ENCODE data around the gene COLEC11. TPM values are rescaled to one million over a fixed set of nuclear protein-coding genes. Genes with fewer than 3 reads are reported as not detected.
"Not testable (repeated sequence)": the region's sequence is repeated elsewhere in the genome, so short reads cannot be mapped to it uniquely, and the experiment has no call there.

Gene COLEC11
- total and polyA plus RNA-seq, 2 donors = 5.2 to 9.2 TPM

DNA sequence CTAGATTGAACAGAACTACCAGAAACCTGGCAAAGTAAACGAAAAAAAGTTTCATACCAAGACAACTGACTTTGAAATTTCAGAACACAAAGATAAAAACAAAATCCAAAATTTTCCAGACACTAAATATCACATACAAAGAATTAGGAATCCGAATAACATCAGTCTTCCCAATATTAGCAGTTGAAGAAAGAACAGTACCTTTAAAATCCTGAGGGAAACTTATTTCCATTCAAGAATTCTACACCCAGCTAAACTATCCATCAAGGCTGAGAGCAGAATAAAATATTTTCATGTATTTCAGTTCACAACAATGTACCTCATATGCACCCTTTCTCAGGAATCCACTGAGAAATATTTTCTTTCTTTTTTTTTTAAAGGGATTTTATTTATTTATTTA lies 19.8 kb downstream of the COLEC11 start:
- H3K27ac ChIP-seq (ENCODE audit: low read depth in 1 of 2, low read length in 1 of 2); H3K36me3 ChIP-seq (ENCODE audit: control insufficient read depth in 2 of 2, insufficient read depth in 2 of 2, low read length in 1 of 2); H3K4me1 ChIP-seq (ENCODE audit: control insufficient read depth in 2 of 2, insufficient read depth in 2 of 2, low read length in 2 of 2); DNase-seq (ENCODE audit: low read depth in 6 of 9, low spot score in 9 of 9); H3K9me3 ChIP-seq (ENCODE audit: control insufficient read depth in 2 of 2, insufficient read depth in 1 of 2, low read length in 1 of 2); H3K27me3 ChIP-seq (ENCODE audit: control insufficient read depth in 2 of 2, insufficient read depth in 1 of 2, low read length in 1 of 2); H3K4me3 ChIP-seq (ENCODE audit: low read length in 2 of 2): not testable (repeated sequence)
- 90% methylated on average over 2 of the region's 2 CpGs for WGBS

DNA sequence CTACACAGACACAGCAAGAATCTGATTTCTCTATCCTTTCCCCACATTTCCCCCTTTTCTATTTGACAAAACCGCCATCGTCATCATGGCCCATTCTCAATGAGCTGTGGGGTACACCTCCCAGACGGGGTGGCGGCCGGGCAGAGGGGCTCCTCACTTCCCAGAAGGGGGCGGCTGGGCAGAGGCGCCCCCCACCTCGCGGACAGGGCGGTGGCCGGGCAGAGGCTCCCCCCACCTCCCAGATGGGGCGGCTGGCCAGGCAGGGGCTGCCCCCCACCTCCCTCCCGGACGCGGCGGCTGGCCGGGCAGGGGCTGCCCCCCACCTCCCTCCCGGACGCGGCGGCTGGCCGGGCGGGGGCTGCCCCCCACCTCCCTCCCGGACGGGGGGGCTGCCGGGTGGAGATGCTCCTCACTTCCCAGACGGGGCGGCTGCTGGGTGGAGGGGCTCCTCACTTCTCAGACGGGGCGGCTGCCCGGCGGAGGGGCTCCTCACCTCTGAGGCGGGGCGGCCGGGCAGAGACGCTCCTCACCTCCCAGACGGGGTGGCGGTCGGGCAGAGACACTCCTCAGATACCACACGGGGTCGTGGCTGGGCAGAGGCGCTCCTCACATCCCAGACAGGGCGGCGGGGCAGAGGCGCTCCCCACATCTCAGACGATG lies 20.8 kb downstream of the COLEC11 start:
- not testable (repeated sequence) for H3K4me3 ChIP-seq (ENCODE audit: low read length in 2 of 2); DNase-seq (ENCODE audit: low read depth in 6 of 9, low spot score in 9 of 9); H3K27ac ChIP-seq (ENCODE audit: low read depth in 1 of 2, low read length in 1 of 2); H3K27me3 ChIP-seq (ENCODE audit: control insufficient read depth in 2 of 2, insufficient read depth in 1 of 2, low read length in 1 of 2); H3K9me3 ChIP-seq (ENCODE audit: control insufficient read depth in 2 of 2, insufficient read depth in 1 of 2, low read length in 1 of 2); H3K36me3 ChIP-seq (ENCODE audit: control insufficient read depth in 2 of 2, insufficient read depth in 2 of 2, low read length in 1 of 2); H3K4me1 ChIP-seq (ENCODE audit: control insufficient read depth in 2 of 2, insufficient read depth in 2 of 2, low read length in 2 of 2)
- 96% methylated on average over 45 of the region's 46 CpGs for WGBS

DNA sequence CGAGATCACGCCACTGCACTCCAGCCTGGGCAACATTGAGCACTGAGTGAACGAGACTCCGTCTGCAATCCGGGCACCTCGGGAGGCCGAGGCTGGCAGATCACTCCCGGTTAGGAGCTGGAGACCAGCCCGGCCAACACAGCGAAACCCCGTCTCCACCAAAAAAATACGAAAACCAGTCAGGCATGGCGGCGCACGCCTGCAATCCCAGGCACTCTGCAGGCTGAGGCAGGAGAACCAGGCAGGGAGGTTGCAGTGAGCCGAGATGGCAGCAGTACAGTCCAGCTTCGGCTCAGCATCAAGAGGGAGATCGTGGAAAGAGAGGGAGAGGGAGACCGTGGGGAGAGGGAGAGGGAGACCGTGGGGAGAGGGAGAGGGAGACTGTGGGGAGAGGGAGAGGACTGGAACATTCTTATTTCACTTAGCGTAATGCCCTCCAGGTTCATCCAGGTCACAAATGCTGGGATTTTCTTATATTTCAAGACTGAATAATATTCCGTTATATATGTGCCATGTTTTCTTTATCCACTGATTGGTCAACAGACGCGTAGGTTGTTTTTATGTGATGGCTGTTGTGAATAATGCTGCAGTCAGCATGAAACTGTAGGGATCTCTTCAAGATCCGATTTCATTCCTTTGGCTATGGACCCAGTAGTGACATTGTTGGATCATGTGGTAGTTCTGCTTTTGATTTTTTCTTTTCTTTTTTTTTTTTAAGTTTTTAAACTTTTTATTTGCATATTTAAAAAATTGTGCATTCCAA lies 21.7 kb downstream of the COLEC11 start:
- DNase-seq (ENCODE audit: low read depth in 6 of 9, low spot score in 9 of 9); H3K4me3 ChIP-seq (ENCODE audit: low read length in 2 of 2); H3K27ac ChIP-seq (ENCODE audit: low read depth in 1 of 2, low read length in 1 of 2); H3K9me3 ChIP-seq (ENCODE audit: control insufficient read depth in 2 of 2, insufficient read depth in 1 of 2, low read length in 1 of 2); H3K27me3 ChIP-seq (ENCODE audit: control insufficient read depth in 2 of 2, insufficient read depth in 1 of 2, low read length in 1 of 2); H3K36me3 ChIP-seq (ENCODE audit: control insufficient read depth in 2 of 2, insufficient read depth in 2 of 2, low read length in 1 of 2); H3K4me1 ChIP-seq (ENCODE audit: control insufficient read depth in 2 of 2, insufficient read depth in 2 of 2, low read length in 2 of 2): not testable (repeated sequence)
- WGBS = 94% methylated on average over 25 of the region's 25 CpGs

DNA sequence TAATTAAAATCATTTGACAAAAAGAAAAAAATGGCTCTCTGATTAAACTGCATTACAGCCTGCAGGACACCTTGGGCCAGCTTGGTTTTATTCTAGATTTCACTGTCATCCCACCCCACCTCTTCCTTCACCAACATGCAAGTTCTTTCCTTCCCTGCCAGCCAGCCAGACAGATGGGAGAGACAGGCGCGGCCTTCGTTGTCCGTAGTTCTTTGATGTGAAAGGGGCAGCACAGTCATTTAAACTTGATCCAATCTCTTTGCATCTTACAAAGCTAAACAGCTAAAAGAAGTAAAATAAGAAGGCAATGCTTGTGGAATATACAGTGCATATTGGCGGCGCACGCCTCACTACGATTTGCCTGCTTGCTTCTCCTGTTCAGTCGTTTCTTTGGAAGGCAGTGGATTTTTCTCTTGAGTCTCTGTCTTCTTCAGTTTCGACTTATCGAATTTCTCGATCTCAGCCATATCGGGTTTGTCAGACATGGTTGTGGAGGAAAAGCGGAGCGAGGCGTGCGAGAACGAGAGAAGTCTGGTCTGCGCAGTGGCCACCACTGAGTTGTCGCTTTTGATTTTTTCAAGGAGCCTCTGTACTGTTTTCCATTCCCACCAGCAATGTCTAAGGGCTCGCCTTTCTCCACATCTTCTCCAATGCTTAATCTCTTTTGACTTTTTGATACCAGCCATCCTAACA lies 22.4 kb downstream of the COLEC11 start:
- Histone ChIP-seq H3K36me3 (ENCODE audit: control insufficient read depth in 2 of 2, insufficient read depth in 2 of 2, low read length in 1 of 2) (no peaks in the 10 kb centered on the region), H3K4me1 (ENCODE audit: control insufficient read depth in 2 of 2, insufficient read depth in 2 of 2, low read length in 2 of 2) (no peaks in the 10 kb centered on the region), H3K9me3 (ENCODE audit: control insufficient read depth in 2 of 2, insufficient read depth in 1 of 2, low read length in 1 of 2) (peaks cover 0 to 6% of the 10 kb centered on the region in 2 donors), H3K27me3 (ENCODE audit: control insufficient read depth in 2 of 2, insufficient read depth in 1 of 2, low read length in 1 of 2) (no peaks in the 10 kb centered on the region), H3K4me3 (ENCODE audit: low read length in 2 of 2) (no peak overlapping the region), H3K27ac (ENCODE audit: low read depth in 1 of 2, low read length in 1 of 2) (no peak overlapping the region)
- 98% methylated on average over 21 of the region's 21 CpGs for WGBS
- no peak for DNase-seq (ENCODE audit: low read depth in 6 of 9, low spot score in 9 of 9)

- no peak overlapping the region for H3K4me3 ChIP-seq (ENCODE audit: low read length in 2 of 2)
- no peaks in the 10 kb centered on the region for H3K4me1 ChIP-seq (ENCODE audit: control insufficient read depth in 2 of 2, insufficient read depth in 2 of 2, low read length in 2 of 2)
- no peak overlapping the region for H3K27ac ChIP-seq (ENCODE audit: low read depth in 1 of 2, low read length in 1 of 2)
- no peaks in the 10 kb centered on the region for H3K27me3 ChIP-seq (ENCODE audit: control insufficient read depth in 2 of 2, insufficient read depth in 1 of 2, low read length in 1 of 2)
- DNase-seq (ENCODE audit: low read depth in 6 of 9, low spot score in 9 of 9) = no peak
- H3K36me3 ChIP-seq (ENCODE audit: control insufficient read depth in 2 of 2, insufficient read depth in 2 of 2, low read length in 1 of 2) = no peaks in the 10 kb centered on the region
- H3K9me3 ChIP-seq (ENCODE audit: control insufficient read depth in 2 of 2, insufficient read depth in 1 of 2, low read length in 1 of 2) = peaks cover 0 to 3% of the 10 kb centered on the region in 2 donors
Measured at GRCh38 chr2:3618367-3618766, 23.5 kb downstream of the COLEC11 start.

DNA sequence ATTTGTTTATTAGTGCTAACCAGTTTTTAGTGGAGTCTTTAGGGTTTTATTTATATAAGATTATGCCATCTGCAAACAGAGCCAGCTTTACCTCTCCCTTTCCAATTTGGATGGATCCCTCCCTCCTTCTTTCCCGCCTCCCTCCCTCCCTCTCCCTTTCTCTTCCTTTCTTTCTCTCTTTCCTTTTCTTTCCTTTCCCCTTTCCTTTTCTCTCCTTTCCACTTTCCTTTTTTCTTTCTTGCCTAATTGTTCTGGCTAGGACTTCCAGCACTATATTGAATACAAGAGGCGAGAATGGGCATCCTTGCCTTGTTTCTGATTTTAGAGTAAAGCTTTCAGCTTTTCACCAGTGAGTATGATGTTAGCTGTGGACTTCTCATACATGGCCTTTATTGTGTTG lies 24.1 kb downstream of the COLEC11 start:
- H3K4me1 ChIP-seq (ENCODE audit: control insufficient read depth in 2 of 2, insufficient read depth in 2 of 2, low read length in 2 of 2) = no peaks in the 10 kb centered on the region
- H3K27ac ChIP-seq (ENCODE audit: low read depth in 1 of 2, low read length in 1 of 2) = no peak overlapping the region
- 97% methylated on average over 2 of the region's 2 CpGs for WGBS
- H3K27me3 ChIP-seq (ENCODE audit: control insufficient read depth in 2 of 2, insufficient read depth in 1 of 2, low read length in 1 of 2) = no peaks in the 10 kb centered on the region
- H3K36me3 ChIP-seq (ENCODE audit: control insufficient read depth in 2 of 2, insufficient read depth in 2 of 2, low read length in 1 of 2) = no peaks in the 10 kb centered on the region
- peaks cover 0 to 1% of the 10 kb centered on the region in 2 donors for H3K9me3 ChIP-seq (ENCODE audit: control insufficient read depth in 2 of 2, insufficient read depth in 1 of 2, low read length in 1 of 2)
- DNase-seq (ENCODE audit: low read depth in 6 of 9, low spot score in 9 of 9) = no peak
- H3K4me3 ChIP-seq (ENCODE audit: low read length in 2 of 2) = no peak overlapping the region

GRCh38 chr2:3619661-3620060 lies 24.7 kb downstream of the COLEC11 start:
- 98% methylated on average over 9 of the region's 9 CpGs for WGBS
- not testable (repeated sequence) for H3K27ac ChIP-seq (ENCODE audit: low read depth in 1 of 2, low read length in 1 of 2); H3K9me3 ChIP-seq (ENCODE audit: control insufficient read depth in 2 of 2, insufficient read depth in 1 of 2, low read length in 1 of 2); H3K27me3 ChIP-seq (ENCODE audit: control insufficient read depth in 2 of 2, insufficient read depth in 1 of 2, low read length in 1 of 2); H3K4me3 ChIP-seq (ENCODE audit: low read length in 2 of 2); DNase-seq (ENCODE audit: low read depth in 6 of 9, low spot score in 9 of 9); H3K4me1 ChIP-seq (ENCODE audit: control insufficient read depth in 2 of 2, insufficient read depth in 2 of 2, low read length in 2 of 2); H3K36me3 ChIP-seq (ENCODE audit: control insufficient read depth in 2 of 2, insufficient read depth in 2 of 2, low read length in 1 of 2)

DNA sequence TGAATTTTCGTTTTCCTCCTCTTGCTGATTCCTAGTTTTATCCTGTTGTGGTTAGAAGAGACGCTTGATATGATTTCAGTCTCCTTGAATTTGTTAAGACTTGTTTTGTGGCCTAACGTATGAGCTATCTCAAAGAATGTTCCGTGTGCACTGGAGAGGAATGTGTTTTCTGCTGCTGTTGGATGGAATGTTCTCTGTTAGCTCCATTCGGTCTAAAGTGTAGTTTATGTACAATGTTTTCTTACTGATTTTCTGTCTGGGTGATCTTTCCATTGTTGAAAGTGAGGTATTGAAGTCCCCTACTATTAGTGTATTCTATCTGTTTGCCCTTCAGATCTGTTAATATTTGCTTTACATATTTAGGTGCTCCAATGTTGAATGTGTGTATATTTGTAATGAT lies 25.9 kb downstream of the COLEC11 start:
- no peaks in the 10 kb centered on the region for H3K36me3 ChIP-seq (ENCODE audit: control insufficient read depth in 2 of 2, insufficient read depth in 2 of 2, low read length in 1 of 2)
- H3K27me3 ChIP-seq (ENCODE audit: control insufficient read depth in 2 of 2, insufficient read depth in 1 of 2, low read length in 1 of 2) = no peaks in the 10 kb centered on the region
- peak in 1 of 9 donors; percentile 9 for DNase-seq (ENCODE audit: low read depth in 6 of 9, low spot score in 9 of 9)
- WGBS = 95% methylated on average over 5 of the region's 5 CpGs
- no peak overlapping the region for H3K27ac ChIP-seq (ENCODE audit: low read depth in 1 of 2, low read length in 1 of 2)
- peaks cover 0 to 2% of the 10 kb centered on the region in 2 donors for H3K9me3 ChIP-seq (ENCODE audit: control insufficient read depth in 2 of 2, insufficient read depth in 1 of 2, low read length in 1 of 2)
- H3K4me1 ChIP-seq (ENCODE audit: control insufficient read depth in 2 of 2, insufficient read depth in 2 of 2, low read length in 2 of 2) = no peaks in the 10 kb centered on the region
- H3K4me3 ChIP-seq (ENCODE audit: low read length in 2 of 2) = no peak overlapping the region

DNA sequence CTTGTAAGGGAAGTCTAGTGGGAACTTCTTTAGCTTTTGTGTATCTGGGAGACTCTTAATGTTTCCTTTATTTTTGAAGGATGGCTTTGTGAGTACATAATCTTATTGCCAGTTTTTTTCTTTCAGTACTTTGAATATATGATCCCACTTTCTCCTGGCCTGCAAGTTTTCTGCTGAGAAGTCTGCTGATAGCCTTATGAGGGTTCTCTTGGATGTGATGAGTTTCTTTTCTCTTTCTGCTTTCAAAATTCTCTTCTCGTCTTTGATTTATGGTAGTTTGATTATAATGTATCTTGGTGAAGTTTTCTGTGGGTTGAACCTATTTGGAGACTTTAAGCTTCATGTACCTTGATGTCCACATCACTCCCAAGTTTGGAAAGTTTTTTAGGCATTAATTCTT lies 28.1 kb downstream of the COLEC11 start:
- 87% methylated on average over 1 of the region's 1 CpG for WGBS
- no peak for DNase-seq (ENCODE audit: low read depth in 6 of 9, low spot score in 9 of 9)
- no peaks in the 10 kb centered on the region for H3K36me3 ChIP-seq (ENCODE audit: control insufficient read depth in 2 of 2, insufficient read depth in 2 of 2, low read length in 1 of 2)
- H3K27ac ChIP-seq (ENCODE audit: low read depth in 1 of 2, low read length in 1 of 2) = no peak overlapping the region
- no peaks in the 10 kb centered on the region for H3K27me3 ChIP-seq (ENCODE audit: control insufficient read depth in 2 of 2, insufficient read depth in 1 of 2, low read length in 1 of 2)
- peaks cover 0 to 2% of the 10 kb centered on the region in 2 donors for H3K9me3 ChIP-seq (ENCODE audit: control insufficient read depth in 2 of 2, insufficient read depth in 1 of 2, low read length in 1 of 2)
- no peak overlapping the region for H3K4me3 ChIP-seq (ENCODE audit: low read length in 2 of 2)
- H3K4me1 ChIP-seq (ENCODE audit: control insufficient read depth in 2 of 2, insufficient read depth in 2 of 2, low read length in 2 of 2) = no peaks in the 10 kb centered on the region

All from thymus (tissue), 11 donors.